GM23248 (cell line): ENCODE data around the gene PTPN18.

Source experiments
- EZH2 ChIP-seq: fragments of 200-600 bp; sonication (generic); IDR thresholded peaks from 2 replicates; pipeline ENCODE4 v1.6.1; 2018; ENCODE audit warnings: antibody characterized with exemption, mild to moderate bottlenecking; ENCODE audit not compliant: insufficient read depth, poor library complexity, severe bottlenecking
- EZH2phosphoT487 ChIP-seq: fragments of 200-600 bp; sonication (generic); IDR thresholded peaks from 2 replicates; pipeline ENCODE4 v1.6.1; 2018; ENCODE audit warnings: antibody characterized with exemption, moderate library complexity, mild to moderate bottlenecking, low read depth; ENCODE audit not compliant: insufficient read depth

- TF ChIP-seq EZH2phosphoT487 (no peak), EZH2 (no peak)
Measured at GRCh38 chr2:130313812-130314334, 42.0 kb upstream of the PTPN18 start.
